ENCODE results near the gene CSK. TPM values are rescaled to one million over a fixed set of nuclear protein-coding genes. Genes with fewer than 3 reads are reported as not detected.
A peak's percentile ranks its signal among the peaks of the same experiment; 100 is the strongest.

CSK gene
- total RNA-seq, 1 donor, result 28.1 TPM

DNA sequence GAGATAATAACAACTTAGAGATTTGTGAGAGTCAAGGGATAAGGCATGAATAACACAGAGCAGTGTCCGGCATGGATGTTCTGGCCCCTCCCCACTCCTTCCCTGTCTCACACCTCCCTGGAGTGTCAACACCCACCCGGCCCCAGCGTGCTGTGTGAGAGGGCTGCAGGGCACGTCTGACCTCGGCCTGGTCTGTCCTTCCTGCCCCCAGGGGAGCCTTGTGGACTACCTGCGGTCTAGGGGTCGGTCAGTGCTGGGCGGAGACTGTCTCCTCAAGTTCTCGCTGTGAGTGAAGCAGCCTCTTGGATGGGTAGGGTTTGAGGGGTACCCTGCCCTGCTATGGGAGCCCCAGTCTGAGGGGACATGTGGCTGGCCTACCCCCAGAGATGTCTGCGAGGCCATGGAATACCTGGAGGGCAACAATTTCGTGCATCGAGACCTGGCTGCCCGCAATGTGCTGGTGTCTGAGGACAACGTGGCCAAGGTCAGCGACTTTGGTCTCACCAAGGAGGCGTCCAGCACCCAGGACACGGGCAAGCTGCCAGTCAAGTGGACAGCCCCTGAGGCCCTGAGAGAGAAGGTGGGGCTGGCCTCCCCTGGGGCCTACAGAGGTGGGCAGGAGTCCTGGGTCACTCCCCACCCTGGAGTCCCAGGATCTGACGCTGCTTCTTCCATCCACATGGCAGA lies 19.6 kb downstream of the CSK start:
- no peak for DNase-seq (ENCODE audit: low read depth)
- H3K4me3 ChIP-seq (ENCODE audit: low read depth, low read length), result no peak overlapping the region
- TF ChIP-seq, protein P1, sequence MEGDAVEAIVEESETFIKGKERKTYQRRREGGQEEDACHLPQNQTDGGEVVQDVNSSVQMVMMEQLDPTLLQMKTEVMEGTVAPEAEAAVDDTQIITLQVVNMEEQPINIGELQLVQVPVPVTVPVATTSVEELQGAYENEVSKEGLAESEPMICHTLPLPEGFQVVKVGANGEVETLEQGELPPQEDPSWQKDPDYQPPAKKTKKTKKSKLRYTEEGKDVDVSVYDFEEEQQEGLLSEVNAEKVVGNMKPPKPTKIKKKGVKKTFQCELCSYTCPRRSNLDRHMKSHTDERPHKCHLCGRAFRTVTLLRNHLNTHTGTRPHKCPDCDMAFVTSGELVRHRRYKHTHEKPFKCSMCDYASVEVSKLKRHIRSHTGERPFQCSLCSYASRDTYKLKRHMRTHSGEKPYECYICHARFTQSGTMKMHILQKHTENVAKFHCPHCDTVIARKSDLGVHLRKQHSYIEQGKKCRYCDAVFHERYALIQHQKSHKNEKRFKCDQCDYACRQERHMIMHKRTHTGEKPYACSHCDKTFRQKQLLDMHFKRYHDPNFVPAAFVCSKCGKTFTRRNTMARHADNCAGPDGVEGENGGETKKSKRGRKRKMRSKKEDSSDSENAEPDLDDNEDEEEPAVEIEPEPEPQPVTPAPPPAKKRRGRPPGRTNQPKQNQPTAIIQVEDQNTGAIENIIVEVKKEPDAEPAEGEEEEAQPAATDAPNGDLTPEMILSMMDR (IDR thresholded peaks at IDR 0.05; ENCODE audit: insufficient read depth, low read length), result no peak

DNA sequence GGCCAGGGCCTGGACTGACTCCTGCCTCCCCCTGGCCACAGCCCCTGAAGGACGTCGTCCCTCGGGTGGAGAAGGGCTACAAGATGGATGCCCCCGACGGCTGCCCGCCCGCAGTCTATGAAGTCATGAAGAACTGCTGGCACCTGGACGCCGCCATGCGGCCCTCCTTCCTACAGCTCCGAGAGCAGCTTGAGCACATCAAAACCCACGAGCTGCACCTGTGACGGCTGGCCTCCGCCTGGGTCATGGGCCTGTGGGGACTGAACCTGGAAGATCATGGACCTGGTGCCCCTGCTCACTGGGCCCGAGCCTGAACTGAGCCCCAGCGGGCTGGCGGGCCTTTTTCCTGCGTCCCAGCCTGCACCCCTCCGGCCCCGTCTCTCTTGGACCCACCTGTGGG lies 20.4 kb downstream of the CSK start:
- TF ChIP-seq, protein P1 (IDR thresholded peaks at IDR 0.05; ENCODE audit: insufficient read depth, low read length), result no peak
- no peak for DNase-seq (ENCODE audit: low read depth)
- no peak overlapping the region for H3K4me3 ChIP-seq (ENCODE audit: low read depth, low read length)

DNA sequence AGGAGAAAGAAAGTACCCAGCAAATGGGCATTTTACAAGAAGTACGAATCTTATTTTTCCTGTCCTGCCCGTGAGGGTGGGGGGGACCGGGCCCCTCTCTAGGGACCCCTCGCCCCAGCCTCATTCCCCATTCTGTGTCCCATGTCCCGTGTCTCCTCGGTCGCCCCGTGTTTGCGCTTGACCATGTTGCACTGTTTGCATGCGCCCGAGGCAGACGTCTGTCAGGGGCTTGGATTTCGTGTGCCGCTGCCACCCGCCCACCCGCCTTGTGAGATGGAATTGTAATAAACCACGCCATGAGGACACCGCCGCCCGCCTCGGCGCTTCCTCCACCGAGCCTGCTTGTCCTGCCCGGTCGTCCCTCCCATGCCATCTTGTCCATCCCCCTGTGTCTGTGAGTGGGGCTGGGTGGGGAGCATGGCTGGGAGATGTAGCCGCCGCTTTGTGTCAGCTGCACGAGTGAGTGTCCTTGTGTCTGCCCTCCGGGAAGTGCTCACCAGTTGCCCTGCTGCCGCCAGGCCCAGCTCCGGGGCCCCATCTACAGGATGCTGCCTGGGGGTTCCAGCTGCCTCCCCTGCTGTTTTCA lies 21.1 kb downstream of the CSK start:
- no peak for DNase-seq (ENCODE audit: low read depth)
- H3K4me3 ChIP-seq (ENCODE audit: low read depth, low read length), result no peak overlapping the region
- TF ChIP-seq, protein P1 (IDR thresholded peaks at IDR 0.05; ENCODE audit: insufficient read depth, low read length), result no peak

DNA sequence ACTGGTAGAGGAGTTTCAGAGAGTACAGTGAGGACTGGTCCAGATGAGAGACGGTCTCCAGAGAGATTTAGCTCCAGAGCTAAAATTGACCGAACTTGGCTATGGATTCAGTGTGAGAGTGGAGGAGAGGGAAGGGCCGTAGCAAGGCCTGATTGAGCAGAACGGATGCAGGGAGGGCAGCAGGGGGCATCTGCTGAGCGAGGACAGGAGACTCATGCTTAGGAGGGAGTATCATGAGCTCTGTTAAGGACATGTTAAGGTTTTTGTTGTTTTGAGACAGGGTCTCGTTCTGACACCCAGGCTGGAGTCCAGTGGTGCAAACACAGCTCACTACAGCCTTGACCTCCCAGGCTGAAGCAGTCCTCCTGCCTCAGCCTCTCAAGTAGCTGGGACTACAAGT lies 23.1 kb downstream of the CSK start:
- no peak overlapping the region for H3K4me3 ChIP-seq (ENCODE audit: low read depth, low read length)
- TF ChIP-seq, protein P1 (IDR thresholded peaks at IDR 0.05; ENCODE audit: insufficient read depth, low read length), result no peak

DNA sequence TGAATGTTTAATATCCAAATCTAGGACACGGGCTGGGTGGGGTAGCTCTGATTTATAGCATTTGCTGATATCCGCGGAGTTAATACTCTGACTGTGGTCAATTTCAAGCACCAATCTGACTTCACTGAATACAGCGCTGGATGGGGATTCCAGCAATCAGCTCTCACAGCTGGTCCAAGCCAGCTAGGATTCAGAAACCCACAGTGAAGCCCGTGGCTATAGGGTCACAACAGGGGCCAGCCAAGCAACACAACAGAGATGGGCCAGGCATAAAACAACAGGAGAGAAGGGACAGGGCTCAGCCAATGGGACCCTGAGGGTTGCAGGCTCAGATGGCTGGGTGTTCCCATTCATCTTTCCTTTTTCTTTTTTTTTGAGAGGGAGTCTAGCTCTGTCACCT lies 25.4 kb downstream of the CSK start:
- TF ChIP-seq, protein P1 (IDR thresholded peaks at IDR 0.05; ENCODE audit: insufficient read depth, low read length), result no peak
- peak; percentile 57 for DNase-seq (ENCODE audit: low read depth)

More for the DNA sequence above, 23.1 kb downstream of the CSK start:
- DNase-seq (ENCODE audit: low read depth), result no peak

DNA sequence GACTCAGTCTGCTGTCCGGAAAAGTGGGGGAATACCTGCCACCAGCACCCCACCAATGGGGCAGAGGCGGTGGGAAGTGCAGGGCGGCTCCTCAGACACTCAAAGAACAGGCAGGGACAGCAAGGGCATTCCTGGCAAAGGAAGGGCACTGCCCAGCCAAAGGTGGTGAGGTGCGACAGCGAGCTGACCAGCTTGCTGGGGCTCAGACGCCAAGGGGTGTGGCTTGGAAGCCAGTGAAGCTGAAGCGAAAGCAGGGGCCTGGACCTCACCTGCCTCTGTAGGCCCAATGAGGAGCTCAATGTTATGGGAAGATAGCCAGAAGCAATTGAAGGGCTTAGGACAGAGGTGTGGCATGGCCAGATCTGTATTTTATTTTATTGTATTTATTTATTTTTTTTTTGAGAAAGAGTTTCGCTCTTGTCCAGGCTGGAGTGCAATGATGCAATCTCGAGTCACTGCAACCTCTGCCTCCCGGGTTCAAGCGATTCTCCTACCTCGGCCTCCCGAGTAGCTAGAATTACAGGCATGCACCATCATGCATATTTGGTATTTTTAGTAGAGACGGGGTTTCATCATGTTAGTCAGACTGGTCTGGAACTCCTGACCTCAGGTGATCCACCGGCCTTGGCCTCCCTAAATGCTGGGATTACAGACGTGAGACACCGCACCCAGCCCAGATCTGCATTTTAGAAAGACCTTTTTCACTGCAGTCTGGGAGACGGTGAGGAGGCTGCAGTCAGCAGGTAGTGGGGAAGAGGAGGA lies 26.4 kb downstream of the CSK start:
- TF ChIP-seq, protein P1 (IDR thresholded peaks at IDR 0.05; ENCODE audit: insufficient read depth, low read length), result no peak
- H3K4me3 ChIP-seq (ENCODE audit: low read depth, low read length), result no peak overlapping the region
- DNase-seq (ENCODE audit: low read depth), result no peak

More for the DNA sequence above, 25.4 kb downstream of the CSK start:
- H3K4me3 ChIP-seq (ENCODE audit: low read depth, low read length), result no peak overlapping the region

All from fibroblast of the aortic adventitia (primary cell).